GM12878 (cell line): ENCODE measurements around the gene C1orf115. TPM values are rescaled to one million over a fixed set of nuclear protein-coding genes. Genes with fewer than 3 reads are reported as not detected.

Experiments
- ATAC-seq: fragments of 200-7000 bp; cut with Tn5 transposase; 3 replicates; pipeline ENCODE4 v1.9.1; 2020; ENCODE audit warnings: mild to moderate bottlenecking, moderate library complexity
- BruUV-seq: library from RNA; stranded (reverse); fragments of 400-500 nt; replicated peaks from 2 replicates; lab custom pipeline; 2021; lab: Mats Ljungman, UMichigan
- CTCF ChIA-PET: fragments of 300-600 bp; sonication (Branson Sonifier 250); formaldehyde crosslinking; extraction: SDS; loops from one replicate; lab custom pipeline; 2021; ENCODE audit warnings: inconsistent platforms; lab: Yijun Ruan, JAX
- POLR2A ChIA-PET: fragments of 350-600 bp; formaldehyde crosslinking; extraction: SDS; loops from one replicate; lab custom pipeline; 2021; ENCODE audit warnings: inconsistent platforms; lab: Charles Lee
- RAD21 ChIA-PET: fragments of 300-600 bp; sonication (Branson Sonifier 250); formaldehyde crosslinking; loops from one replicate; lab custom pipeline; 2023; ENCODE audit warnings: antibody characterized with exemption; ENCODE audit not compliant: unreplicated experiment; lab: Charles Lee
- SMC1A ChIA-PET: fragments of 300-600 bp; sonication (Branson Sonifier 250); formaldehyde crosslinking; loops from one replicate; lab custom pipeline; 2023; ENCODE audit not compliant: unreplicated experiment, uncharacterized antibody; lab: Charles Lee
- DNase-seq: peaks from one replicate; pipeline ENCODE4 v3.0.0-alpha.2; 2011; ENCODE audit warnings: low read depth, low spot score
- FAIRE-seq: peaks from 3 replicates; lab custom pipeline; 2011; peaks lifted over from hg19 to GRCh38; lab: Jason Lieb, UNC
- H2AFZ ChIP-seq: 2 replicates; pipeline ENCODE4 v1.6.0; 2011; ENCODE audit warnings: low read depth, low read length, control low read depth; ENCODE audit not compliant: control insufficient read depth
- H3K27ac ChIP-seq: 2 replicates; pipeline ENCODE4 v1.5.1; 2011; ENCODE audit warnings: control low read depth; ENCODE audit not compliant: control insufficient read depth, insufficient read depth
- H3K27me3 ChIP-seq, 2 experiments: replicated peaks in 1 of 2; 2 replicates each; pipeline versions ENCODE4 v1.6.0 to v1.6.1; 2011; ENCODE audit warnings: low read length in 1 of 2; ENCODE audit not compliant: control insufficient read depth in 2 of 2, insufficient read depth in 2 of 2
- H3K36me3 ChIP-seq, 2 experiments: 2 replicates each; pipeline ENCODE4 v1.5.1; 2011; ENCODE audit warnings: low read length in 1 of 2; ENCODE audit not compliant: control insufficient read depth in 2 of 2, insufficient read depth in 2 of 2
- H3K4me1 ChIP-seq: 2 replicates; pipeline ENCODE4 v1.6.1; 2011; ENCODE audit warnings: mild to moderate bottlenecking, low read length, moderate library complexity, mixed read lengths; ENCODE audit not compliant: control insufficient read depth, insufficient read depth
- H3K4me2 ChIP-seq: 2 replicates; pipeline ENCODE4 v1.6.0; 2011; ENCODE audit warnings: control low read depth; ENCODE audit not compliant: control insufficient read depth, insufficient read depth
- H3K4me3 ChIP-seq: fragments of 200-600 bp; sonication (generic); 2 replicates; pipeline ENCODE4 v1.5.1; 2016
- H3K79me2 ChIP-seq: 2 replicates; pipeline ENCODE4 v1.6.0; 2011; ENCODE audit warnings: low read length; ENCODE audit not compliant: control insufficient read depth, insufficient read depth
- H3K9ac ChIP-seq: 2 replicates; pipeline ENCODE4 v1.8.0; 2011; ENCODE audit warnings: low read length, control low read depth, mixed read lengths; ENCODE audit not compliant: control insufficient read depth, insufficient read depth
- H3K9me3 ChIP-seq: replicated peaks from 3 replicates; pipeline ENCODE4 v1.5.1; 2011; ENCODE audit warnings: mild to moderate bottlenecking, low read length; ENCODE audit not compliant: control insufficient read depth, insufficient read depth
- H4K20me1 ChIP-seq: 2 replicates; pipeline ENCODE4 v1.6.0; 2011; ENCODE audit not compliant: control insufficient read depth, insufficient read depth
- ATF7 ChIP-seq: fragments of 450-650 bp; IDR thresholded peaks from 2 replicates; pipeline ENCODE4 v1.6.1; 2016; ENCODE audit warnings: low read depth, mild to moderate bottlenecking
- CBFB ChIP-seq: IDR thresholded peaks from 2 replicates; pipeline ENCODE4 v1.6.1; 2016; ENCODE audit warnings: antibody characterized with exemption, low read depth
- FOS ChIP-seq: IDR thresholded peaks from 3 replicates; pipeline ENCODE4 v1.6.1; 2011; ENCODE audit warnings: borderline replicate concordance; ENCODE audit not compliant: insufficient read length; ENCODE audit errors: extremely low read depth
- NR2C2 ChIP-seq: IDR thresholded peaks from 2 replicates; pipeline ENCODE4 v1.6.1; 2011; ENCODE audit warnings: borderline replicate concordance, low read depth; ENCODE audit not compliant: control insufficient read depth, insufficient read length
- RCOR1 ChIP-seq: conservative IDR thresholded peaks from 2 replicates; pipeline ENCODE4 v1.6.1; 2012; ENCODE audit warnings: low read depth, low read length, improper control_type of control experiment
- SUZ12 ChIP-seq: fragments of 200-600 bp; sonication (generic); IDR thresholded peaks from one replicate; pipeline ENCODE4 v1.6.1; 2018; ENCODE audit warnings: antibody characterized with exemption, mild to moderate bottlenecking; ENCODE audit not compliant: unreplicated experiment
- WGBS: methylation state at CpG from one replicate; pipeline ENCODE4 v1.1.6; 2016; ENCODE audit warnings: low lambda C conversion rate; ENCODE audit not compliant: insufficient replicate concordance, insufficient coverage; ENCODE audit errors: missing lambda C conversion rate; 5-methylcytosine and 5-hydroxymethylcytosine counted together
- in situ Hi-C: fragments of 300-500 bp; cut with MboI; formaldehyde crosslinking; loops from 9 replicates; pipeline ENCODE4 v1.14.3; 2018; ENCODE audit warnings: mixed read lengths
- intact Hi-C: fragments of 100-400 bp; cut with micrococcal nuclease; formaldehyde crosslinking; loops from one replicate; pipeline ENCODE4 v1.14.2; 2022; ENCODE audit not compliant: unreplicated experiment
- polyA plus RNA-seq, 11 experiments: library from polyadenylated mRNA; depleted of rRNA in 4 of 11; unstranded in 6 of 11; stranded (reverse) in 5 of 11; fragments of >200 nt; fragmentation: Nextera tagmentation in 4 of 11; fragmentation: Illumina TruSeq in 1 of 11; extraction: Ambion mirVana in 4 of 11; extraction: Trizol in 1 of 11; gene quantifications; 1 replicate in 1 of 11; 2 replicates in 10 of 11; pipeline versions ENCODE4 v1.2.1 to v1.2.3, GENCODE V29; 2011 to 2016; ENCODE audit warnings: inconsistent platforms in 2 of 11, missing spikeins in 2 of 11, low read depth in 1 of 11
- total RNA-seq, 4 experiments: library from RNA; depleted of rRNA in 3 of 4; stranded (reverse); fragments of >200 nt in 3 of 4; fragmentation: Illumina TruSeq in 1 of 4; extraction: Trizol in 1 of 4; gene quantifications; 2 replicates each; pipeline versions ENCODE4 v1.2.1 to v1.2.3, GENCODE V29; 2013 to 2021
- TF ChIP-seq, protein P1 (sequence below): IDR thresholded peaks from 2 replicates; pipeline ENCODE4 v1.6.1; 2011; ENCODE audit warnings: borderline replicate concordance, low read depth, mild to moderate bottlenecking, moderate library complexity, low read length; ENCODE audit not compliant: insufficient read depth, poor library complexity, severe bottlenecking
- TF ChIP-seq, protein P2 (sequence below): IDR thresholded peaks from 2 replicates; pipeline ENCODE4 v1.6.1; 2012; ENCODE audit warnings: improper control_type of control experiment, low read depth, low read length; ENCODE audit not compliant: insufficient replicate concordance

The C1orf115 gene
- total and polyA plus RNA-seq, 10 of the 15 experiments (the other 5 are each of a cell fraction or from before 2014, with no cell fraction given): 0.52 to 5.0 (median 4.1) TPM

DNA sequence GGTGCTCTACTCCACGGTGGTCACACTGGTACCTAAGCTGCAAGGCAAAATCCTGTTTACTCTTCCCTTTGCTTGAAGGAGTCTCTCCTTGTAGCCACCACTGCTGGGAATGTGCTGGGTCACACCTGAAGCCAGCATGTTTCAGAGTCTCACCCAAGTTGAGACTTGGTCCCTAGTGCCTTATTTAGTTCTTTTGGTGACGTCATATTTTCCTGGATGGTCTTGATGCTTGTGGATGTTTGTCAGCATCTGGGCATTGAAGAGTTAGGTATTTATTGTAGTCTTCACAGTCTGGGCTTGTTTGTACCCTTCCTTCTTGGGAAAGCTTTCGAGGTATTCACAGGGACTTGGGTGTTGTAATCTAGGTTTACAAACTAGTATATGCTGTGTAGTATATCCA is 52.4 kb downstream of the C1orf115 start:
- Histone ChIP-seq H2AFZ (no peak overlapping the region), H3K79me2 (no peaks in the 10 kb centered on the region), H4K20me1 (no peaks in the 10 kb centered on the region), H3K9ac (no peak overlapping the region), H3K36me3 (no peaks in the 10 kb centered on the region), H3K4me3 (no peak overlapping the region), H3K4me1 (no peaks in the 10 kb centered on the region), H3K27ac (no peak overlapping the region), H3K9me3 (no peaks in the 10 kb centered on the region), H3K4me2 (no peak overlapping the region), H3K27me3 (peaks cover 2 to 9% of the 10 kb centered on the region in 2 experiments; a peak in 2 of 4 replicates)
- SMC1A ChIA-PET: interaction anchor here (0.7 to 1.6 kb wide), 2 partner anchors 7 to 22 kb away, joined by 3 read pairs; no protein-coding TSS in a partner anchor
- in situ Hi-C loops (no loop called here), intact Hi-C loops (no loop called here)
- POLR2A ChIA-PET: no interaction called here
- CTCF ChIA-PET: interaction anchor here (1.6 to 2.7 kb wide), 2 partner anchors 9 to 15 kb away, joined by 3 to 13 read pairs; no protein-coding TSS in a partner anchor
- ATAC-seq: no peak
- FAIRE-seq: no peak
- RAD21 ChIA-PET: no interaction called here
- no peak for DNase-seq
- BruUV-seq: no TSS peak
- TF ChIP-seq RCOR1: no peak
- TF ChIP-seq SUZ12: no peak
- no peak for TF ChIP-seq CBFB
- TF ChIP-seq NR2C2: no peak
- TF ChIP-seq, protein P1, sequence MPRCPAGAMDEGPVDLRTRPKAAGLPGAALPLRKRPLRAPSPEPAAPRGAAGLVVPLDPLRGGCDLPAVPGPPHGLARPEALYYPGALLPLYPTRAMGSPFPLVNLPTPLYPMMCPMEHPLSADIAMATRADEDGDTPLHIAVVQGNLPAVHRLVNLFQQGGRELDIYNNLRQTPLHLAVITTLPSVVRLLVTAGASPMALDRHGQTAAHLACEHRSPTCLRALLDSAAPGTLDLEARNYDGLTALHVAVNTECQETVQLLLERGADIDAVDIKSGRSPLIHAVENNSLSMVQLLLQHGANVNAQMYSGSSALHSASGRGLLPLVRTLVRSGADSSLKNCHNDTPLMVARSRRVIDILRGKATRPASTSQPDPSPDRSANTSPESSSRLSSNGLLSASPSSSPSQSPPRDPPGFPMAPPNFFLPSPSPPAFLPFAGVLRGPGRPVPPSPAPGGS: no peak
- no peak for TF ChIP-seq FOS
- TF ChIP-seq, protein P2, sequence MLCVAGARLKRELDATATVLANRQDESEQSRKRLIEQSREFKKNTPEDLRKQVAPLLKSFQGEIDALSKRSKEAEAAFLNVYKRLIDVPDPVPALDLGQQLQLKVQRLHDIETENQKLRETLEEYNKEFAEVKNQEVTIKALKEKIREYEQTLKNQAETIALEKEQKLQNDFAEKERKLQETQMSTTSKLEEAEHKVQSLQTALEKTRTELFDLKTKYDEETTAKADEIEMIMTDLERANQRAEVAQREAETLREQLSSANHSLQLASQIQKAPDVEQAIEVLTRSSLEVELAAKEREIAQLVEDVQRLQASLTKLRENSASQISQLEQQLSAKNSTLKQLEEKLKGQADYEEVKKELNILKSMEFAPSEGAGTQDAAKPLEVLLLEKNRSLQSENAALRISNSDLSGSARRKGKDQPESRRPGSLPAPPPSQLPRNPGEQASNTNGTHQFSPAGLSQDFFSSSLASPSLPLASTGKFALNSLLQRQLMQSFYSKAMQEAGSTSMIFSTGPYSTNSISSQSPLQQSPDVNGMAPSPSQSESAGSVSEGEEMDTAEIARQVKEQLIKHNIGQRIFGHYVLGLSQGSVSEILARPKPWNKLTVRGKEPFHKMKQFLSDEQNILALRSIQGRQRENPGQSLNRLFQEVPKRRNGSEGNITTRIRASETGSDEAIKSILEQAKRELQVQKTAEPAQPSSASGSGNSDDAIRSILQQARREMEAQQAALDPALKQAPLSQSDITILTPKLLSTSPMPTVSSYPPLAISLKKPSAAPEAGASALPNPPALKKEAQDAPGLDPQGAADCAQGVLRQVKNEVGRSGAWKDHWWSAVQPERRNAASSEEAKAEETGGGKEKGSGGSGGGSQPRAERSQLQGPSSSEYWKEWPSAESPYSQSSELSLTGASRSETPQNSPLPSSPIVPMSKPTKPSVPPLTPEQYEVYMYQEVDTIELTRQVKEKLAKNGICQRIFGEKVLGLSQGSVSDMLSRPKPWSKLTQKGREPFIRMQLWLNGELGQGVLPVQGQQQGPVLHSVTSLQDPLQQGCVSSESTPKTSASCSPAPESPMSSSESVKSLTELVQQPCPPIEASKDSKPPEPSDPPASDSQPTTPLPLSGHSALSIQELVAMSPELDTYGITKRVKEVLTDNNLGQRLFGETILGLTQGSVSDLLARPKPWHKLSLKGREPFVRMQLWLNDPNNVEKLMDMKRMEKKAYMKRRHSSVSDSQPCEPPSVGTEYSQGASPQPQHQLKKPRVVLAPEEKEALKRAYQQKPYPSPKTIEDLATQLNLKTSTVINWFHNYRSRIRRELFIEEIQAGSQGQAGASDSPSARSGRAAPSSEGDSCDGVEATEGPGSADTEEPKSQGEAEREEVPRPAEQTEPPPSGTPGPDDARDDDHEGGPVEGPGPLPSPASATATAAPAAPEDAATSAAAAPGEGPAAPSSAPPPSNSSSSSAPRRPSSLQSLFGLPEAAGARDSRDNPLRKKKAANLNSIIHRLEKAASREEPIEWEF: no peak
- TF ChIP-seq ATF7: peak; percentile 48; the same call in 1 of the 2 replicates
- 33% methylated on average over 3 of the region's 3 CpGs for WGBS
